Ectodermal cell (in vitro differentiated cells): Measurements from ENCODE around the gene TRPC4AP.

Source experiments
- H3K27ac ChIP-seq: 2 replicates; pipeline ENCODE4 v1.7.0; 2013; ENCODE audit warnings: mild to moderate bottlenecking, low read depth, low read length; ENCODE audit not compliant: insufficient read depth, poor library complexity, severe bottlenecking
- H3K27me3 ChIP-seq: 2 replicates; pipeline ENCODE4 v1.7.0; 2013; ENCODE audit warnings: mild to moderate bottlenecking, low read length; ENCODE audit not compliant: insufficient read depth, control insufficient read depth, poor library complexity, severe bottlenecking
- H3K36me3 ChIP-seq: one replicate; pipeline ENCODE4 v1.7.0; 2013; ENCODE audit warnings: low read length; ENCODE audit not compliant: control insufficient read depth, insufficient read depth
- H3K4me1 ChIP-seq: one replicate; pipeline ENCODE4 v1.7.0; 2013; ENCODE audit warnings: low read length; ENCODE audit not compliant: control insufficient read depth, insufficient read depth
- H3K4me3 ChIP-seq: 2 replicates; pipeline ENCODE4 v1.7.0; 2013; ENCODE audit warnings: low read depth, low read length, control low read depth; ENCODE audit not compliant: insufficient read depth
- H3K9me3 ChIP-seq: 2 replicates; pipeline ENCODE4 v1.7.0; 2013; ENCODE audit warnings: mild to moderate bottlenecking, low read length, moderate library complexity; ENCODE audit not compliant: control insufficient read depth
- WGBS, 2 experiments: methylation state at CpG; one replicate each; pipeline ENCODE4 v1.1.7; 2013; ENCODE audit warnings: missing lambda C conversion rate in 2 of 2; 5-methylcytosine and 5-hydroxymethylcytosine counted together

TRPC4AP gene

GRCh38 chr20:34968042-34968775 lies 124.4 kb downstream of the TRPC4AP start:
- no peaks in the 10 kb centered on the region for H3K27me3 ChIP-seq
- 84 to 86% methylated on average over 7 of the region's 7 CpGs for WGBS, 2 experiments
- no peaks in the 10 kb centered on the region for H3K36me3 ChIP-seq
- H3K27ac ChIP-seq, result no peak overlapping the region
- H3K4me1 ChIP-seq, result peaks cover 4% of the 10 kb centered on the region
- no peak overlapping the region for H3K4me3 ChIP-seq
- H3K9me3 ChIP-seq, result no peaks in the 10 kb centered on the region

- Histone ChIP-seq H3K36me3 (no peaks in the 10 kb centered on the region), H3K4me3 (no peak overlapping the region), H3K27me3 (no peaks in the 10 kb centered on the region), H3K27ac (no peak overlapping the region), H3K9me3 (no peaks in the 10 kb centered on the region), H3K4me1 (peaks cover 4% of the 10 kb centered on the region)
- WGBS, 2 experiments, result 92 to 94% methylated on average over 5 of the region's 5 CpGs
Observed at GRCh38 chr20:34967421-34967820, 125.2 kb downstream of the TRPC4AP start.

- no peak overlapping the region for H3K4me3 ChIP-seq
- no peak overlapping the region for H3K27ac ChIP-seq
- peaks cover 4% of the 10 kb centered on the region for H3K4me1 ChIP-seq
- no peaks in the 10 kb centered on the region for H3K9me3 ChIP-seq
- WGBS, 2 experiments, result 90 to 91% methylated on average over 5 of the region's 5 CpGs
- H3K36me3 ChIP-seq, result no peaks in the 10 kb centered on the region
- H3K27me3 ChIP-seq, result no peaks in the 10 kb centered on the region
Observed at GRCh38 chr20:34965051-34965450, 127.6 kb downstream of the TRPC4AP start.

GRCh38 chr20:34964486-34964885 lies 128.1 kb downstream of the TRPC4AP start:
- Histone ChIP-seq H3K27me3 (no peaks in the 10 kb centered on the region), H3K4me1 (peaks cover 4% of the 10 kb centered on the region), H3K27ac (no peak overlapping the region), H3K9me3 (no peaks in the 10 kb centered on the region), H3K36me3 (no peaks in the 10 kb centered on the region), H3K4me3 (no peak overlapping the region)
- WGBS, 2 experiments, result 89 to 90% methylated on average over 5 of the region's 5 CpGs

- Histone ChIP-seq H3K4me3 (no peak overlapping the region), H3K4me1 (peaks cover 17% of the 10 kb centered on the region), H3K9me3 (no peaks in the 10 kb centered on the region), H3K27me3 (no peaks in the 10 kb centered on the region), H3K36me3 (no peaks in the 10 kb centered on the region), H3K27ac (peak overlapping the region; percentile 8)
- 87 to 88% methylated on average over 21 of the region's 21 CpGs for WGBS, 2 experiments
Observed at GRCh38 chr20:34956751-34957472, 135.7 kb downstream of the TRPC4AP start.

GRCh38 chr20:34956041-34956458 lies 136.6 kb downstream of the TRPC4AP start:
- Histone ChIP-seq H3K27ac (peak overlapping the region; percentile 69), H3K27me3 (no peaks in the 10 kb centered on the region), H3K9me3 (no peaks in the 10 kb centered on the region), H3K4me1 (peaks cover 19% of the 10 kb centered on the region), H3K4me3 (peak overlapping the region; percentile 87), H3K36me3 (no peaks in the 10 kb centered on the region)
- 30 to 32% methylated on average over 6 of the region's 6 CpGs for WGBS, 2 experiments

- peaks cover 19% of the 10 kb centered on the region for H3K4me1 ChIP-seq
- H3K27me3 ChIP-seq, result no peaks in the 10 kb centered on the region
- H3K27ac ChIP-seq, result peak within 1 kb of the TSS; percentile 84
- WGBS, 2 experiments, result 0 to 1% methylated on average over 62 of the region's 62 CpGs
- no peaks in the 10 kb centered on the region for H3K9me3 ChIP-seq
- no peaks in the 10 kb centered on the region for H3K36me3 ChIP-seq
- H3K4me3 ChIP-seq, result peak within 1 kb of the TSS; percentile 87
Observed at GRCh38 chr20:34955231-34956040, 137.2 kb downstream of the TRPC4AP start, which contains the start of the genes GSS and MYH7B. Gene GSS (minus strand): TSS chr20:34955806. CDS start chr20:34951852, 3,954 bp downstream. Gene MYH7B (plus strand): TSS chr20:34955868. CDS start chr20:34978006, 22,138 bp downstream.

GRCh38 chr20:34954904-34955230 lies 137.7 kb downstream of the TRPC4AP start:
- no peaks in the 10 kb centered on the region for H3K27me3 ChIP-seq
- H3K4me3 ChIP-seq, result peak overlapping the region; percentile 87
- WGBS, 2 experiments, result 22 to 25% methylated on average over 13 of the region's 13 CpGs
- peaks cover 19% of the 10 kb centered on the region for H3K4me1 ChIP-seq
- peaks cover 4% of the 10 kb centered on the region for H3K36me3 ChIP-seq
- no peak overlapping the region for H3K27ac ChIP-seq
- no peaks in the 10 kb centered on the region for H3K9me3 ChIP-seq

- no peaks in the 10 kb centered on the region for H3K9me3 ChIP-seq
- no peaks in the 10 kb centered on the region for H3K27me3 ChIP-seq
- no peak overlapping the region for H3K27ac ChIP-seq
- peaks cover 19% of the 10 kb centered on the region for H3K4me1 ChIP-seq
- no peak overlapping the region for H3K4me3 ChIP-seq
- 90 to 97% methylated on average over 7 of the region's 7 CpGs for WGBS, 2 experiments
- peaks cover 6% of the 10 kb centered on the region for H3K36me3 ChIP-seq
Observed at GRCh38 chr20:34953960-34954359, 138.6 kb downstream of the TRPC4AP start.

- Histone ChIP-seq H3K4me1 (peaks cover 19% of the 10 kb centered on the region), H3K27me3 (no peaks in the 10 kb centered on the region), H3K27ac (no peak overlapping the region), H3K4me3 (no peak overlapping the region), H3K36me3 (peaks cover 6% of the 10 kb centered on the region), H3K9me3 (no peaks in the 10 kb centered on the region)
- WGBS, 2 experiments, result 95 to 100% methylated on average over 4 of the region's 5 CpGs
Observed at GRCh38 chr20:34952671-34953070, 139.9 kb downstream of the TRPC4AP start.
